GM12878 (cell line): ENCODE results near the gene KCND2.

Experiments
- CTCF ChIP-seq, 3 experiments: IDR thresholded peaks in 2 of 3; conservative IDR thresholded peaks in 1 of 3; 2 replicates each; pipeline ENCODE4 v1.5.1; 2011; ENCODE audit warnings: low read depth in 3 of 3, low read length in 3 of 3, mild to moderate bottlenecking in 3 of 3, control low read depth in 2 of 3, moderate library complexity in 2 of 3, inconsistent platforms in 1 of 3, mixed read lengths in 1 of 3; ENCODE audit not compliant: control insufficient read depth in 2 of 3, insufficient read depth in 1 of 3; ENCODE audit errors: extremely low read depth in 1 of 3
- POLR2A ChIP-seq: IDR thresholded peaks from 2 replicates; pipeline ENCODE4 v1.6.1; 2011; ENCODE audit warnings: low read depth, mild to moderate bottlenecking, low read length
- SIX5 ChIP-seq: IDR thresholded peaks from 2 replicates; pipeline ENCODE4 v1.6.1; 2011; ENCODE audit warnings: mild to moderate bottlenecking, low read depth, low read length, moderate library complexity; ENCODE audit not compliant: severe bottlenecking
- YY1 ChIP-seq: IDR thresholded peaks from 2 replicates; pipeline ENCODE4 v1.6.1; 2011; ENCODE audit warnings: low read depth, mild to moderate bottlenecking, low read length
- TF ChIP-seq, protein P1 (sequence below): fragments of 450-650 bp; IDR thresholded peaks from 2 replicates; pipeline ENCODE4 v1.6.1; 2017; ENCODE audit warnings: antibody characterized with exemption, mild to moderate bottlenecking, moderate library complexity

GRCh38 chr7:120662291-120662690, 389.3 kb downstream of the KCND2 start:
- TF ChIP-seq YY1 (no peak), CTCF (IDR thresholded peaks at IDR 0.05 in 2 of 3, conservative IDR thresholded peaks at IDR 0.05 in 1 of 3; ENCODE audit: control insufficient read depth in 2 of 3, extremely low read depth in 1 of 3, insufficient read depth in 1 of 3, low read depth in 3 of 3, low read length in 3 of 3) (no peak), SIX5 (no peak), POLR2A (no peak)
- TF ChIP-seq, protein P1, sequence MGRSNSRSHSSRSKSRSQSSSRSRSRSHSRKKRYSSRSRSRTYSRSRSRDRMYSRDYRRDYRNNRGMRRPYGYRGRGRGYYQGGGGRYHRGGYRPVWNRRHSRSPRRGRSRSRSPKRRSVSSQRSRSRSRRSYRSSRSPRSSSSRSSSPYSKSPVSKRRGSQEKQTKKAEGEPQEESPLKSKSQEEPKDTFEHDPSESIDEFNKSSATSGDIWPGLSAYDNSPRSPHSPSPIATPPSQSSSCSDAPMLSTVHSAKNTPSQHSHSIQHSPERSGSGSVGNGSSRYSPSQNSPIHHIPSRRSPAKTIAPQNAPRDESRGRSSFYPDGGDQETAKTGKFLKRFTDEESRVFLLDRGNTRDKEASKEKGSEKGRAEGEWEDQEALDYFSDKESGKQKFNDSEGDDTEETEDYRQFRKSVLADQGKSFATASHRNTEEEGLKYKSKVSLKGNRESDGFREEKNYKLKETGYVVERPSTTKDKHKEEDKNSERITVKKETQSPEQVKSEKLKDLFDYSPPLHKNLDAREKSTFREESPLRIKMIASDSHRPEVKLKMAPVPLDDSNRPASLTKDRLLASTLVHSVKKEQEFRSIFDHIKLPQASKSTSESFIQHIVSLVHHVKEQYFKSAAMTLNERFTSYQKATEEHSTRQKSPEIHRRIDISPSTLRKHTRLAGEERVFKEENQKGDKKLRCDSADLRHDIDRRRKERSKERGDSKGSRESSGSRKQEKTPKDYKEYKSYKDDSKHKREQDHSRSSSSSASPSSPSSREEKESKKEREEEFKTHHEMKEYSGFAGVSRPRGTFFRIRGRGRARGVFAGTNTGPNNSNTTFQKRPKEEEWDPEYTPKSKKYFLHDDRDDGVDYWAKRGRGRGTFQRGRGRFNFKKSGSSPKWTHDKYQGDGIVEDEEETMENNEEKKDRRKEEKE = no peak
